Measurements from ENCODE around the gene TBXA2R.

The TBXA2R gene

GRCh38 chr19:3641515-3642269 is 35.0 kb upstream of the TBXA2R start:
- no peak for TF ChIP-seq EP300 (IDR thresholded peaks at IDR 0.05; ENCODE audit: borderline replicate concordance)
- TF ChIP-seq TCF12 (IDR thresholded peaks at IDR 0.05; ENCODE audit: low read depth) = no peak
- no peak for TF ChIP-seq ZBTB7A (IDR thresholded peaks at IDR 0.05; ENCODE audit: low read depth)
- no peak for TF ChIP-seq NFIC (IDR thresholded peaks at IDR 0.05)
- TF ChIP-seq CEBPB (IDR thresholded peaks at IDR 0.05) = no peak
- no peak for TF ChIP-seq TAF1 (IDR thresholded peaks at IDR 0.05; ENCODE audit: low read depth)
- TF ChIP-seq RAD21 (IDR thresholded peaks at IDR 0.05; ENCODE audit: low read depth) = no peak
- TF ChIP-seq USF1 (IDR thresholded peaks at IDR 0.05) = no peak
- no peak for TF ChIP-seq TEAD4 (IDR thresholded peaks at IDR 0.05)
- TF ChIP-seq CREB1 (IDR thresholded peaks at IDR 0.05; ENCODE audit: low read depth) = no peak
- no peak for TF ChIP-seq YY1 (IDR thresholded peaks at IDR 0.05; ENCODE audit: low read depth)
- TF ChIP-seq REST (IDR thresholded peaks at IDR 0.05; ENCODE audit: low read depth) = no peak

GRCh38 chr19:3639479-3639878 is 32.8 kb upstream of the TBXA2R start:
- TF ChIP-seq TEAD4 (IDR thresholded peaks at IDR 0.05) (no peak), USF1 (IDR thresholded peaks at IDR 0.05) (no peak), NFIC (IDR thresholded peaks at IDR 0.05) (no peak), RAD21 (IDR thresholded peaks at IDR 0.05; ENCODE audit: low read depth) (no peak), FOXM1 (IDR thresholded peaks at IDR 0.05; ENCODE audit: borderline replicate concordance, low read depth) (no peak)

GRCh38 chr19:3638208-3639193 is 31.8 kb upstream of the TBXA2R start:
- TF ChIP-seq YY1 (IDR thresholded peaks at IDR 0.05; ENCODE audit: low read depth) (no peak), REST (IDR thresholded peaks at IDR 0.05; ENCODE audit: low read depth) (no peak), FOXM1 (IDR thresholded peaks at IDR 0.05; ENCODE audit: borderline replicate concordance, low read depth) (no peak), TCF12 (IDR thresholded peaks at IDR 0.05; ENCODE audit: low read depth) (no peak), USF1 (IDR thresholded peaks at IDR 0.05) (no peak), TEAD4 (IDR thresholded peaks at IDR 0.05) (no peak), ZBTB7A (IDR thresholded peaks at IDR 0.05; ENCODE audit: low read depth) (no peak), CEBPB (IDR thresholded peaks at IDR 0.05) (no peak), TAF1 (IDR thresholded peaks at IDR 0.05; ENCODE audit: low read depth) (no peak), EP300 (IDR thresholded peaks at IDR 0.05; ENCODE audit: borderline replicate concordance) (no peak), EGR1 (IDR thresholded peaks at IDR 0.05) (no peak), RAD21 (IDR thresholded peaks at IDR 0.05; ENCODE audit: low read depth) (no peak), MAX (IDR thresholded peaks at IDR 0.05) (no peak), NFIC (IDR thresholded peaks at IDR 0.05) (no peak), CREB1 (IDR thresholded peaks at IDR 0.05; ENCODE audit: low read depth) (no peak)

GRCh38 chr19:3637621-3638020 is 30.9 kb upstream of the TBXA2R start:
- TF ChIP-seq ZBTB7A (IDR thresholded peaks at IDR 0.05; ENCODE audit: low read depth) (no peak), TEAD4 (IDR thresholded peaks at IDR 0.05) (no peak), MAX (IDR thresholded peaks at IDR 0.05) (no peak), CREB1 (IDR thresholded peaks at IDR 0.05; ENCODE audit: low read depth) (no peak), CEBPB (IDR thresholded peaks at IDR 0.05) (no peak), EGR1 (IDR thresholded peaks at IDR 0.05) (no peak), EP300 (IDR thresholded peaks at IDR 0.05; ENCODE audit: borderline replicate concordance) (no peak), YY1 (IDR thresholded peaks at IDR 0.05; ENCODE audit: low read depth) (no peak), TAF1 (IDR thresholded peaks at IDR 0.05; ENCODE audit: low read depth) (no peak), USF1 (IDR thresholded peaks at IDR 0.05) (no peak), FOXM1 (IDR thresholded peaks at IDR 0.05; ENCODE audit: borderline replicate concordance, low read depth) (no peak), NFIC (IDR thresholded peaks at IDR 0.05) (no peak), REST (IDR thresholded peaks at IDR 0.05; ENCODE audit: low read depth) (no peak), RAD21 (IDR thresholded peaks at IDR 0.05; ENCODE audit: low read depth) (no peak), TCF12 (IDR thresholded peaks at IDR 0.05; ENCODE audit: low read depth) (no peak)

Measured in Ishikawa (cell line).